ENCODE measurements around the gene LY9. TPM values are rescaled to one million over a fixed set of nuclear protein-coding genes. Genes with fewer than 3 reads are reported as not detected.

Gene LY9
- total RNA-seq, 2 experiments from 2014 or later, result 19.5 to 19.6 TPM

DNA sequence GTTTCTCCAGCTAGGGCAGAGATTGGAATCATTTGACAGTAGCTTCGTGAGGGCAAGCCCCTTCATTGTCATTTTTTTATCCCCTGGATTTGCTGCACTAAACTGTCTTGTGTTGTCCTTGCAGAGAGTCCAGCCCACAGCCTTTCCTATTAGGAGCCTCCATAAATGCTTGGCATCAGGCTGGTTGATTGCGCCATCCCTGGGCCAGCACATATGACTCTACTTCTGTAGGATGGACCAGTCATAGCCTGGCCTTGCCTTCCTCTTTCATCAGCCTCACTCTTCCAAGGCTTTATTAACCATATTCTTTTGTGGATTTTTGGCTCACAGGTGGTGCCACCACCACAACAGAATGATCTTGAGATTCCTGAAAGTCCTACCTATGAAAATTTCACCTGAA lies 31.4 kb downstream of the LY9 start:
- CTCF ChIA-PET, result interaction anchor here (0.6 to 7.3 kb wide), 5 partner anchors 8 to 126 kb away, joined by 3 to 107 read pairs (median 10); partner anchors contain the start of gene ITLN2
- Mint-ChIP-seq H3K27ac (no peak overlapping the region), H3K27me3 (ENCODE audit: low read depth) (no peaks in the 10 kb centered on the region), H3K9me3 (no peaks in the 10 kb centered on the region), H3K36me3 (ENCODE audit: low read depth) (peaks cover 6% of the 10 kb centered on the region), H3K4me3 (no peak overlapping the region), H3K4me1 (ENCODE audit: low read depth) (peaks cover 7% of the 10 kb centered on the region)
- intact Hi-C loops (cut with micrococcal nuclease), result no loop called here
- DNase-seq, result no peak

DNA sequence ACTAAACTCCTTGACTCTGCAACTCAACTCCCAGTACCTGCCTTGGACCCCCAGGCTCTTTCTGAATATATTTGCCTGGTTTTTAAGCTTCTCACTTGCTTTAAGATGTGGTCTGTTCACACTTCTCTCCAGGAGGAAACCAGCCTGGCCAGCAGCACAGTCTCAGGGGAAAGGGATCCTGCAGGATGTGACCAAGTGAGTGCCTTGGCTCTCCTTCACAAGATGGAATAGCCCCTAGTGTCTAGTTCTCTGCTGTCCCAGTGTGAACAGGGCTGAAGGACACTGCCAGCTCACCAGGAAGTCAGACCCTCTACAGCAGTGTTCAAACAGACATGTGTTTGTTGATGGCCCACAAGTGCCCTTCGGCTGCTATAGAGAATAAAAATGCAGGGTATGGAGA lies 33.8 kb downstream of the LY9 start:
- no peaks in the 10 kb centered on the region for H3K27me3 Mint-ChIP-seq (ENCODE audit: low read depth)
- H3K4me3 Mint-ChIP-seq, result no peak overlapping the region
- no peak for DNase-seq
- H3K4me1 Mint-ChIP-seq (ENCODE audit: low read depth), result peaks cover 14% of the 10 kb centered on the region
- H3K36me3 Mint-ChIP-seq (ENCODE audit: low read depth), result peaks cover 2% of the 10 kb centered on the region
- no peaks in the 10 kb centered on the region for H3K9me3 Mint-ChIP-seq
- no peak overlapping the region for H3K27ac Mint-ChIP-seq
- intact Hi-C loops (cut with micrococcal nuclease), result loop anchor here (1.0 to 10.0 kb wide), 4 partner anchors 52 to 305 kb away; partner anchors contain the start of gene DEDD
- CTCF ChIA-PET, result interaction anchor here (0.7 to 7.3 kb wide), 11 partner anchors 20 to 203 kb away, joined by 3 to 107 read pairs (median 5); partner anchors contain the start of genes ITLN2 and LY9

DNA sequence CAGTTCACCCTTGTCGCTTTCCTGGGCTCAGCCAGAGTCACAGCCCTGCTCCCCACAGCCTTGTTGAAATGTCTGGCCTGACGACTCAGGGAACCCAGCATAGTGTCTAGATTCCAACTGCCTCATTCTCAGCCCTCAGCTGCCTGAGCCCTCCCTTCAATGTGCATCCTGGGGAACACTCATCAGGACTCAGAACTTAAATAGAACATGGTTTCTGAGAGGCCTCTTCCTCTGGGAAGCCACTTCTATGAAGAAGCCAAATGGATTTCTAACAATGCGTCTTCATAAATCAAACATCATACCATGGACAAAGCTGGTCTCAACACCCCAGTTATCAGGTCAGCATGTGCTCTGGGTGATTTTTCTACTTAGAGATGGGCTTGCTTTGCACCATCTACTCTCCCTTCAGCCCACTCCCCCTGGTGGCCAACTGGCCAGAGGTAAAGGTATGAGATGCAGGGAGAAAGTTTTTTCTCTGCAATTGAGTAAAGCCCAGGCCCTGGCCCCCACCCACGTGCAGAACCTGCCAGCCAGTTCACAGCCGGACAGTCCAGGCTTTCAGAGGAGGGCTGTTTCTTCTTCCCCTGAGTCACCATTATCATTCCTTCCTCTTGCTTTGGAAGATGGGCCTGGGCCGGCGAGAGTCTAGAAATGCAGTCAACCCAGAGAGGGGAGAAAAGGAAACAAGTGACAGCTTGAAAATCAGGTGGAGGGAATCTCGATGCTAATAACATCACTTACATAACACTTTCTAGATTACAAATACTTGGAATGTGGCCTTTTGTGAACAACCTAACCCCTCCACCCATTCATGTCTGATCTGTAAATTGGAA lies 34.6 kb downstream of the LY9 start:
- Mint-ChIP-seq H3K9me3 (no peaks in the 10 kb centered on the region), H3K4me3 (no peak overlapping the region), H3K27ac (peak overlapping the region; percentile 32), H3K36me3 (ENCODE audit: low read depth) (peaks cover 2% of the 10 kb centered on the region), H3K4me1 (ENCODE audit: low read depth) (peaks cover 18% of the 10 kb centered on the region), H3K27me3 (ENCODE audit: low read depth) (no peaks in the 10 kb centered on the region)
- intact Hi-C loops (cut with micrococcal nuclease), result loop anchor here (1.0 to 10.0 kb wide), 4 partner anchors 53 to 304 kb away; partner anchors contain the start of gene DEDD
- DNase-seq, result peak; percentile 91
- CTCF ChIA-PET, result interaction anchor here (0.7 to 7.3 kb wide), 16 partner anchors 10 to 155 kb away, joined by 3 to 107 read pairs (median 5); partner anchors contain the start of genes ITLN2 and LY9

DNA sequence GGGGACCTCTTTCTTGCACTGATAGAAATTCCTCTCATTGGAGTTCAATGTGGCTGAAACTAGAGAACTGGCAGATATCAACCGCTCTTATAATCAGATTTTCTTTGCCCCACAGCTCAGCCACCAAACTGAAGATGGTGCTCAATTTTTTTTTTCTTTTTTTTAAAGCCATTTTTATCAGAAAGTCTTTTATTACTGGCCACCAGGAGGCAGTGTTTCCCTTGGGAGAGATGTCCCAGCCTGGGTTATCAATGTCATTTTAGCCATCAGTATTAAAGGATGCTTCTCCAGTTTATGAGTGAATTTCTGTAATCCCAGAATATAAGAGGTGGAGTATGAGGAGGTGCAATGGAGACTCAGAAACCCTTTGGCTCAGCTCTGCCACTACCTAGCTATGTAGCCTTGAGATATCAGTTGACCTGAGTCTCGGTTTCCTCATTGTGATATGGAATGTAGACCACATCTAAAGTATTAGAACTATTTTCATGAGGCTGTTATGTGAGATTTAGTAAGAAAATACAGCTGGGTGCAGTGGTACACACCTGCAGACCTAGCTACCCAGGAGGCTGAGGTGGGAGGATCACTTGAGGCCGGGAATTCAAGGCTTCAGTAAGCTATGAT lies 39.1 kb downstream of the LY9 start:
- Mint-ChIP-seq H3K27me3 (ENCODE audit: low read depth) (no peaks in the 10 kb centered on the region), H3K27ac (peak overlapping the region; percentile 47), H3K4me3 (no peak overlapping the region), H3K9me3 (no peaks in the 10 kb centered on the region), H3K36me3 (ENCODE audit: low read depth) (no peaks in the 10 kb centered on the region), H3K4me1 (ENCODE audit: low read depth) (peaks cover 57% of the 10 kb centered on the region)
- intact Hi-C loops (cut with micrococcal nuclease), result loop anchor here (1.0 to 10.0 kb wide), 5 partner anchors 42 to 300 kb away; partner anchors contain the start of gene DEDD
- CTCF ChIA-PET, result interaction anchor here (0.6 to 6.8 kb wide), 47 partner anchors 8 to 856 kb away, joined by 3 to 229 read pairs (median 5); partner anchors contain the start of genes CD244, ITLN1, ITLN2 and KLHDC9
- peak; percentile 71 for DNase-seq

DNA sequence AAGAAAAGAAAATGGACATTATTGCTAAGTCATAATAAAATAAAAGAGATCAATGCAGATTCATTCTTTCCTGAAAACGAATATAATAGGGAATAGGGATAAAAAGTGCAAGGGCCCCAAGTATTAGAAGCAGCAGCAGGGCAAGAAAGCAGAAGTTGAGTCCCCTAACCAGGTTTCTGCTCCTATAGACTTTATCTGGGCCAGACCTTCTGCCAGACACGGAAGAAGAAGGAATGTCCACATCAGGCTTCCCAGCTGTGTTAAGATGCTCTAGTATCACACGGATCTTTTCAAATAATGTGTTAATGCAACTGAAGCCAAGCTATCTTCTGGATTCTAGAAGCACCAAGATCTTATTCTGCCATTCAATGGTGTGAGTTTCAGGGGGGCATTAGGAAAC lies 39.8 kb downstream of the LY9 start:
- no peak overlapping the region for H3K27ac Mint-ChIP-seq
- H3K36me3 Mint-ChIP-seq (ENCODE audit: low read depth), result no peaks in the 10 kb centered on the region
- peaks cover 50% of the 10 kb centered on the region for H3K4me1 Mint-ChIP-seq (ENCODE audit: low read depth)
- H3K9me3 Mint-ChIP-seq, result no peaks in the 10 kb centered on the region
- no peak overlapping the region for H3K4me3 Mint-ChIP-seq
- intact Hi-C loops (cut with micrococcal nuclease), result loop anchor here (1.0 to 10.0 kb wide), 6 partner anchors 42 to 299 kb away; partner anchors contain the start of gene DEDD
- no peaks in the 10 kb centered on the region for H3K27me3 Mint-ChIP-seq (ENCODE audit: low read depth)
- no peak for DNase-seq
- CTCF ChIA-PET, result interaction anchor here (0.6 to 6.8 kb wide), 37 partner anchors 9 to 502 kb away, joined by 3 to 229 read pairs (median 5); partner anchors contain the start of genes ITLN1, ITLN2, KLHDC9 and LY9

DNA sequence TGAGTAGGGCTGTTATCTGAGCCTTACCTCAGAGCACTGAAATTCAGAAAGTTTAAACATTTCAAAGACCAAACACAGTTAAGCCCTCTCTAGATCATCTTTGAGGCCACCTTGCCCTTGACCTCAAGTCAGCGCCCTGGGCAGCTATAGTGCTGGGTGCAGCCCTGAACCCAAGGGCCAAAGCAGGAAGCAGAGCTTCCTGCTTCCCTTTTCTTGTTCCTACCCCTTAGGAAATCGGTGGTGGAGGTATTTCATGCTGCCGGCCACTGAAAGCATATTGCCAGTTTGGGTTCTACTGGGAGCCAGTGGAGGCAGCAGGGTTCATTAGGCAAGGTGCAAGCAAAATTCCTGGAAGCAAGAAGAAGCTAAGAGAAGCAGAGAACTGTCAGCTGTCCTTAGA lies 40.6 kb downstream of the LY9 start:
- H3K36me3 Mint-ChIP-seq (ENCODE audit: low read depth), result no peaks in the 10 kb centered on the region
- no peak for DNase-seq
- H3K27me3 Mint-ChIP-seq (ENCODE audit: low read depth), result no peaks in the 10 kb centered on the region
- H3K4me1 Mint-ChIP-seq (ENCODE audit: low read depth), result peaks cover 49% of the 10 kb centered on the region
- H3K27ac Mint-ChIP-seq, result peak overlapping the region; percentile 77
- intact Hi-C loops (cut with micrococcal nuclease), result loop anchor here (2.0 to 10.0 kb wide), 2 partner anchors 162 to 298 kb away; partner anchors contain the start of gene DEDD
- CTCF ChIA-PET, result interaction anchor here (0.8 to 6.8 kb wide), 31 partner anchors 9 to 295 kb away, joined by 3 to 229 read pairs (median 5); partner anchors contain the start of genes CD244, ITLN1, ITLN2 and LY9
- H3K9me3 Mint-ChIP-seq, result no peaks in the 10 kb centered on the region
- H3K4me3 Mint-ChIP-seq, result no peak overlapping the region

DNA sequence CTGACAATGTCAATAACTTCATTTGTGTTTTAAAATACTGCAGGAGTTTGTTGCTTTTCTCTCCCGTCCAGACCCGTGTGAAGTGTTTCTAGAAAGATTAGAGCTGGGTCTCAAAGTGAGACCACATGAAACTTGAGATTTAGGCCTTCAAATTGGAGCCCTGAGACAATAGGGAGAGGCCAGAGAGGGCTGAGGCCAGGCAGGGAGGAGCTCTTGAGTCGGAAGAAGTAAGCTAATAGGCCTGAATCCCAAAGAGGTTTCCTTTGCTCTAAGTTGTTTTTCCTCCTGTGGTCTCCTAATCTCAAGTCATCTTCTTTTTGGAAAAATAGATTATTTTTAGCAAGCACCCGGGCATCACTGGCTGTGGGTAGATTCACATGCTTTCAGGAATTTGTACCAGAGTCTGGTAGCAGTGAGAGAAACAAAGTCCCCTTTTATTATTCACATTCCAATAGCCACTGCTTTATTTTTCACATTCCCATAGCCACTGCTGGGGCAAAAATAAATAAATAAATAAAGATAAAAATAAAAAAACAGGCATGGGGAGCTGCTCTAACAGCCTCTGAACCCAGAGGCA lies 41.1 kb downstream of the LY9 start:
- Mint-ChIP-seq H3K4me3 (no peak overlapping the region), H3K4me1 (ENCODE audit: low read depth) (peaks cover 49% of the 10 kb centered on the region), H3K27ac (peak overlapping the region; percentile 77), H3K36me3 (ENCODE audit: low read depth) (no peaks in the 10 kb centered on the region), H3K27me3 (ENCODE audit: low read depth) (no peaks in the 10 kb centered on the region), H3K9me3 (no peaks in the 10 kb centered on the region)
- DNase-seq, result no peak
- intact Hi-C loops (cut with micrococcal nuclease), result loop anchor here (1.0 to 10.0 kb wide), 4 partner anchors 110 to 298 kb away; partner anchors contain the start of gene DEDD
- CTCF ChIA-PET, result interaction anchor here (0.6 to 6.8 kb wide), 24 partner anchors 10 to 298 kb away, joined by 3 to 229 read pairs (median 5); partner anchors contain the start of genes CD244, ITLN2 and LY9

DNA sequence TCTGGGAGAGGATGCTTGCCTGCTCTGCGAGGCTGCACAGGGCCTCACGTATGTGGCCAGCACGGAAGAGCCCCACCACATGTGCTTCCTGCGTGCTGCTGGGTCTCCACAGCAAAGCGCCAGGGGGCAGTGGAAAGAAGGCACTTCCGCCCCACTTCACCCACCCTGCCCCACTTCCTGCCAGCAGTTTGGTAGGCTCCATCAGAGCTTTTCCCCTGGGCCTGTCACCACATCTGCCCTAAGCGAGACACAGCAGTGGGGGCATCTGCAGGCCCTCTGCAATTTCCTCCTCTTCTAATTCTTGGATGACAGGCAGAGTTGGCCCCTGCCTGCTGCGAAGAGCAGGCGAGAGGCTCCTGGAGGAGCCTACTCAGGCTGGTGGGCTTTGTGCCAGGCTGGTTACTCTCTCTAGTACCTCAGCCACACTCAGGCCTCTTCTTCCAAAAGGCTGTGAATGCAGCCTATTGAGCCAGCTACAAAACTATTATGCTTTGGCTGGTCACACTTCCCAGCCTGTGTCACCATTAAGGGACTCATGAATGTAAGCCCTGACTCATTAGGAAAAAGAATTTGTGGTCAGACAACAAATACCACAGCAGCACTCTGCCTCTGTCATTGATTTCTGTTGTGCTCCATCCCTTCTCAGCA lies 41.7 kb downstream of the LY9 start:
- peak; percentile 90 for DNase-seq
- peaks cover 49% of the 10 kb centered on the region for H3K4me1 Mint-ChIP-seq (ENCODE audit: low read depth)
- H3K36me3 Mint-ChIP-seq (ENCODE audit: low read depth), result no peaks in the 10 kb centered on the region
- intact Hi-C loops (cut with micrococcal nuclease), result loop anchor here (1.0 to 10.0 kb wide), 4 partner anchors 110 to 297 kb away; partner anchors contain the start of gene DEDD
- no peaks in the 10 kb centered on the region for H3K27me3 Mint-ChIP-seq (ENCODE audit: low read depth)
- H3K9me3 Mint-ChIP-seq, result no peaks in the 10 kb centered on the region
- H3K4me3 Mint-ChIP-seq, result peak overlapping the region; percentile 16
- CTCF ChIA-PET, result interaction anchor here (0.6 to 6.8 kb wide), 20 partner anchors 18 to 297 kb away, joined by 3 to 229 read pairs (median 5); partner anchors contain the start of genes CD244, ITLN2 and LY9
- H3K27ac Mint-ChIP-seq, result peak overlapping the region; percentile 82

DNA sequence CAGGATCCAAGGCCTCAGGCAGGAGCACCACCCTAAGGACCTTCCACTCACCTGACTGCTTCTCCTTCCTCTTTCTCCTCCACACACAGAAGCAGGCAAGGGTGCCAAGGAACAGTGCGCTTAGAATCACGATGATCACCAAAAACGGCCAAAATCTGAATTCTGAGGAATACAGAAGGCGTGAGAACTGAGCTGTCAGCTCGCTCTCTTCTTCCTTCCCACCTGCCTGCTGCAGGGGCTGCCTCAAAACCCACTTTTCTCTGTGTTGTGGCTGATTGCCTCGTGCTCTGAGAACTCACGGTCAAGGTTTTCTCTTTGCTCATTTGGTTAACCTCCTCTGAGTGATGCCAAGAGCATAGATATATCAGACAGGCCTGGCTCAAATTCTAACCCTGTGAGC lies 42.9 kb downstream of the LY9 start:
- Mint-ChIP-seq H3K4me3 (no peak overlapping the region), H3K9me3 (no peaks in the 10 kb centered on the region), H3K36me3 (ENCODE audit: low read depth) (no peaks in the 10 kb centered on the region), H3K4me1 (ENCODE audit: low read depth) (peaks cover 47% of the 10 kb centered on the region), H3K27ac (peak overlapping the region; percentile 31), H3K27me3 (ENCODE audit: low read depth) (no peaks in the 10 kb centered on the region)
- CTCF ChIA-PET, result interaction anchor here (1.3 to 6.8 kb wide), 5 partner anchors 16 to 114 kb away, joined by 3 to 229 read pairs (median 60); partner anchors contain the start of genes ITLN2 and LY9
- DNase-seq, result no peak
- intact Hi-C loops (cut with micrococcal nuclease), result loop anchor here (10.0 kb wide), 1 partner anchor 296 kb away; the partner anchor contains the start of gene DEDD

DNA sequence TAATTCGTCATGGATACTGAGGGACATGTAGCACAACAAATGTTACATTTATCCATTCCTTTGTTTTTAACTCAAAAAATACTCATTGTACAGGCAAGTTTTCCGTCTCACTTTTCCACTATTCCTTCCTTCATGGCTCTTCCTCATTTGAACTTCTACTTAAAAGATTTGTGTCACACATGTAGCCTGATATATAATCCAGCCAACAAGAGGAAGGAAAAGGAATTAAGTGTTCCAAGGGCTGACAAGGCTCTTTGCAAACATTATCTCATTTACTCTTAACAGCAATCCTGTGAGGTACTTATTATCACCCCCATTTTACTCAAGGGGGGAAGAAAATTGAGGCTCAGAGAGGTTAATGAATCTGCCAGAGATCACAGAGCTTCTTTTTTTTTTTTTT lies 43.8 kb downstream of the LY9 start:
- H3K27me3 Mint-ChIP-seq (ENCODE audit: low read depth), result no peaks in the 10 kb centered on the region
- CTCF ChIA-PET, result interaction anchor here (0.6 to 6.8 kb wide), 6 partner anchors 8 to 113 kb away, joined by 3 to 229 read pairs (median 4); partner anchors contain the start of genes ITLN2 and LY9
- H3K36me3 Mint-ChIP-seq (ENCODE audit: low read depth), result no peaks in the 10 kb centered on the region
- no peaks in the 10 kb centered on the region for H3K9me3 Mint-ChIP-seq
- intact Hi-C loops (cut with micrococcal nuclease), result loop anchor here (10.0 kb wide), 1 partner anchor 295 kb away; the partner anchor contains the start of gene DEDD
- no peak overlapping the region for H3K27ac Mint-ChIP-seq
- DNase-seq, result no peak
- peaks cover 43% of the 10 kb centered on the region for H3K4me1 Mint-ChIP-seq (ENCODE audit: low read depth)
- no peak overlapping the region for H3K4me3 Mint-ChIP-seq

DNA sequence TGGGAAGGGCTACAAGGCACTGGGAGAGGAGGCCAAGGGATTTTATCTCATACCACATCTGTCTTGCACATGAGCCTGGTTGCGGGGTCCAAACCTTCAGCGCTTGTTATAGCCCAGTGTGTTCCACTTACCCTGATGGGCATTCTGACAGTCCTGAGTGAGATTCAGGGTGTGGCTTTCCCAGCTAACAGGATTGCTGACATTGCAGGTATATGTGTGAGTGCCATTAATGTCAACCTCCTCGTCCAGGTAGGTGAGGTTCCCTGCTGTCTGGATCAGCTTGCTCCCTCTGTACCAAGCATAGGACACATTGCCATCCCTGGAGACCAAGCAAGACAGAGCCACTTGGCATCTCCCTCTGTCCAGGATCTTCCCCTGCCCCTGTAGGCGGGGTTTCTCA lies 45.1 kb downstream of the LY9 start:
- no peaks in the 10 kb centered on the region for H3K27me3 Mint-ChIP-seq (ENCODE audit: low read depth)
- DNase-seq, result no peak
- H3K9me3 Mint-ChIP-seq, result no peaks in the 10 kb centered on the region
- intact Hi-C loops (cut with micrococcal nuclease), result no loop called here
- H3K4me3 Mint-ChIP-seq, result no peak overlapping the region
- H3K36me3 Mint-ChIP-seq (ENCODE audit: low read depth), result no peaks in the 10 kb centered on the region
- CTCF ChIA-PET, result interaction anchor here (0.9 to 2.1 kb wide), 3 partner anchors 14 to 111 kb away, joined by 3 to 12 read pairs (median 4); no protein-coding TSS in a partner anchor
- H3K27ac Mint-ChIP-seq, result no peak overlapping the region
- peaks cover 34% of the 10 kb centered on the region for H3K4me1 Mint-ChIP-seq (ENCODE audit: low read depth)
